HL-60 (cell line): ENCODE measurements around the gene POU2F2.

Source experiments
- DNase-seq, 2 experiments: peaks; one replicate each; pipeline ENCODE4 v3.0.0-alpha.2; 2010 to 2020; ENCODE audit warnings: low read depth in 1 of 2, low spot score in 1 of 2
- H3K27ac ChIP-seq: fragments of 250-450 bp; sonication (Bioruptor Pico); replicated peaks from 2 replicates; pipeline ENCODE4 v1.5.1; 2020; ENCODE audit warnings: mild to moderate bottlenecking, moderate library complexity
- H3K27me3 ChIP-seq: fragments of 250-450 bp; sonication (Bioruptor Pico); 2 replicates; pipeline ENCODE4 v1.5.1; 2021; ENCODE audit warnings: mild to moderate bottlenecking, moderate library complexity; ENCODE audit not compliant: insufficient read depth, poor library complexity, severe bottlenecking
- H3K4me3 ChIP-seq: replicated peaks from 2 replicates; pipeline ENCODE4 v1.5.1; 2011; ENCODE audit warnings: mild to moderate bottlenecking, control low read depth, low read length; ENCODE audit not compliant: insufficient read depth
- CTCF ChIP-seq: IDR thresholded peaks from one replicate; pipeline ENCODE4 v1.5.1; 2011; ENCODE audit warnings: low read length, control low read depth, inconsistent platforms; ENCODE audit not compliant: insufficient read depth
- GABPA ChIP-seq: IDR thresholded peaks from 2 replicates; pipeline ENCODE4 v1.6.1; 2012; ENCODE audit warnings: low read depth
- POLR2AphosphoS5 ChIP-seq: IDR thresholded peaks from 2 replicates; pipeline ENCODE4 v1.6.1; 2012; ENCODE audit warnings: low read depth
- REST ChIP-seq: IDR thresholded peaks from 2 replicates; pipeline ENCODE4 v1.6.1; 2012; ENCODE audit warnings: low read depth; ENCODE audit not compliant: insufficient replicate concordance
- SPI1 ChIP-seq: IDR thresholded peaks from 2 replicates; pipeline ENCODE4 v1.6.1; 2012; ENCODE audit warnings: low read depth, mild to moderate bottlenecking, borderline replicate concordance

Gene POU2F2

DNA sequence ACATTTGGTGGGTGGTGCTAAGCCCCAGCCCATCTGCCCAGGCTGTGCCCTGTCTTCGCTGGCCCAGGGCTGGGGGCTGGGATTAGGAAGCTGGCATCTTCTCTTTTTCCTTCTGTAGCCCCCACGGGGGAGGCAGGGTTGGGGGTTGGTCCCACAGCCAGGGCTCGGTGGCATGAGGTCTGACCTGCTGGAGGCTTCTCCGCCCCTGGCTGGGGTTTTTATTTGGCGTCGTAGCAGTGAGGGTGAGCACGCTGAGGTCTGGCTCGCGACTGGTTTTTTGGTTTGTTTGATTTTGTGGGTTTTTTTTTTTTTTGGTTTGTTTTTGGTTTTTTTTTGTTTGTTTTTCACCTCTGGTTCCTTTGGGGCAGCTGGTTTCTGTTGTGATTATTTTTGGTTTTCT is 41.6 kb downstream of the POU2F2 start:
- H3K27ac ChIP-seq = no peak overlapping the region
- DNase-seq = no peak
- no peak overlapping the region for H3K4me3 ChIP-seq
- H3K27me3 ChIP-seq = no peaks in the 10 kb centered on the region
- TF ChIP-seq REST (no peak), CTCF (no peak), POLR2AphosphoS5 (no peak), GABPA (no peak), SPI1 (no peak)

- no peak overlapping the region for H3K27ac ChIP-seq
- no peak for DNase-seq
- TF ChIP-seq SPI1 (no peak), POLR2AphosphoS5 (no peak), GABPA (no peak), CTCF (no peak)
- H3K4me3 ChIP-seq = no peak overlapping the region
- no peaks in the 10 kb centered on the region for H3K27me3 ChIP-seq
Observed at GRCh38 chr19:42089772-42090171, 42.5 kb downstream of the POU2F2 start.

- DNase-seq = no peak
- no peaks in the 10 kb centered on the region for H3K27me3 ChIP-seq
- no peak overlapping the region for H3K4me3 ChIP-seq
- H3K27ac ChIP-seq = no peak overlapping the region
- no peak for TF ChIP-seq POLR2AphosphoS5
- no peak for TF ChIP-seq GABPA
- no peak for TF ChIP-seq SPI1
- TF ChIP-seq CTCF = no peak
Observed at GRCh38 chr19:42089191-42089750, 43.0 kb downstream of the POU2F2 start.

DNA sequence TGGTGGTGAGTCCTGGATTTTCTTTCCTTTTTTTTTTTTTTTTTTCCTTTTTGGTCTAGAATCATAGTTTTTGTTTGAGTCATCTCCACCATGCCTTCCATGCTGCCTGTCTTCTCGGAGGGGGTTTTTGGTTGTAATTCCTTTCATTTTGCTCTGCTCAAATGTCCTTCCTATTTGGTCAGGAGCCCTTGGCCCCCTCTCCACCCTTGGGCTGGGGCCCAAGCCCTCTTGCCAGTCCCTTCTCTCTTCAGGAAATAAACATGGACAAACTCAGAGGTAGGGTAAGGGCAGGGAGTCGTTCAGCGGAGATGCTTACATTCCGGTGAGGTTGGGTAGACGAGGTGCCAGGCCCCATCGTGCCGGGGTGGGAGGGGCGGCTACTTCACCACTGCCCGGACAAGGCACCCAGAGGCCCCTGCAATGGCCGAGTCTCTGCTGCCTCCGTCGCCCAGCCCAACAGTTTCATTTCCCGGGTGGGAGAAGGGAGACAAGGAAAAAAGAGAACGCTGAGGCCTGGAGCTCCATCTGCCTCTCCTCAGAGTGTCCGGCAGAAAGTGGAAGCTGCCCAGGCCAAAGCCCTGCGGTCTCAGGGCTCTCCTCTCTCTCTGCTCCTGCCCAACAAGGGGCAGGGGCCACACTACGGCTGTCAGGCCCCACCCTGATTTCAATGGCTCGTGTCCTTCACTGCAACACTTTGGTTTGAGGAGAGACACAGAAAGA is 43.6 kb downstream of the POU2F2 start:
- Histone ChIP-seq H3K4me3 (no peak overlapping the region), H3K27ac (no peak overlapping the region), H3K27me3 (no peaks in the 10 kb centered on the region)
- TF ChIP-seq REST (no peak), CTCF (no peak), POLR2AphosphoS5 (no peak), GABPA (no peak), SPI1 (no peak)
- no peak for DNase-seq
